Uterus (tissue), 4 donors: ENCODE measurements around the gene TNFRSF9. TPM values are rescaled to one million over a fixed set of nuclear protein-coding genes. Genes with fewer than 3 reads are reported as not detected.

Experiments used
- DNase-seq, 2 donors: peaks; one replicate each; pipeline ENCODE4 v3.0.0-alpha.2; 2019 to 2020
- H3K27ac ChIP-seq, 2 donors: fragments of 200-600 bp; sonication (generic); 1 replicate in 1 of 2; 2 replicates in 1 of 2; pipeline ENCODE4 v1.5.1; 2016 to 2018
- H3K27me3 ChIP-seq, 2 donors: fragments of 200-600 bp; sonication (generic); one replicate each; pipeline ENCODE4 v1.5.1; 2018 to 2019; ENCODE audit warnings: control low read depth in 1 of 2
- H3K36me3 ChIP-seq, 2 donors: fragments of 200-600 bp; sonication (generic); one replicate each; pipeline ENCODE4 v1.5.1; 2019; ENCODE audit warnings: control low read depth in 1 of 2
- H3K4me1 ChIP-seq, 2 donors: fragments of 200-600 bp; sonication (generic); one replicate each; pipeline ENCODE4 v1.5.1; 2018 to 2019; ENCODE audit warnings: control low read depth in 1 of 2
- H3K4me3 ChIP-seq, 2 donors: fragments of 200-600 bp; sonication (generic); 1 replicate in 1 of 2; 2 replicates in 1 of 2; pipeline ENCODE4 v1.5.1; 2018 to 2019; ENCODE audit warnings: mild to moderate bottlenecking in 1 of 2
- H3K9me3 ChIP-seq, 2 donors: fragments of 200-600 bp; sonication (generic); one replicate each; pipeline ENCODE4 v1.5.1; 2019; ENCODE audit warnings: control low read depth in 1 of 2
- POLR2A ChIP-seq, 2 donors: fragments of 450-650 bp; IDR thresholded peaks; one replicate each; pipeline ENCODE4 v1.6.1; 2016; ENCODE audit warnings: antibody characterized with exemption in 2 of 2, mild to moderate bottlenecking in 1 of 2, moderate library complexity in 1 of 2
- intact Hi-C: fragments of 100-400 bp; cut with DNase I; formaldehyde crosslinking; loops from one replicate; pipeline ENCODE4 v1.15.1; 2023; ENCODE audit warnings: low total_unique reads
- total RNA-seq, 4 donors: library from RNA; depleted of rRNA in 3 of 4; stranded (reverse); fragments of >200 nt in 3 of 4; gene quantifications; one replicate each; pipeline versions ENCODE4 v1.1.0 to v1.2.4, GENCODE V29; 2014 to 2023
- TF ChIP-seq, protein P1 (sequence below), 4 experiments: fragments of 200-600 bp in 2 of 4; fragments of 450-650 bp in 2 of 4; sonication (generic) in 2 of 4; IDR thresholded peaks; one replicate each; pipeline ENCODE4 v1.5.1; 2016 to 2019; ENCODE audit warnings: antibody characterized with exemption in 4 of 4, mild to moderate bottlenecking in 2 of 4, moderate library complexity in 1 of 4
- donor health status: DM: yes; HTN: yes; CAD: no.

Gene TNFRSF9
- total RNA-seq, 4 donors from 2014 or later: not detected

DNA sequence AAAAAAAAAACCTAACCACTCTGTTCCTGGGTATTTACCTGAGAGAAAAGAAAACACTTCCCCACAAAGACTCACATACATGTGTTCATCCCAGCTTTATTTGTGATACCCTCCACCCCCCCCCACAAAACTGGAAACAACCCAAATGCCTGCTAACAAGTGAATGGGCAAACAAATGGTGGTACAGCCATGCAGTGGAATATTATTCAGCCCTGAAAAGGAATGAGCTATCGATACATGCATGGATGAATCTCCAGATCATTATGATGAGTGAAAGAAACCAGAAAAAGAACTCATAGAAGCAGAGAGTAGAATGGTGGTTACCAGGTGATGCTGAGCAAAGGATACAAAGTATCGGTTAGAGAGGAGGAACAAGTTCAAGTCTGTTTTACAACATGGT lies 49.8 kb downstream of the TNFRSF9 start:
- Histone ChIP-seq H3K4me3 (no peak overlapping the region), H3K9me3 (no peaks in the 10 kb centered on the region), H3K36me3 (no peaks in the 10 kb centered on the region), H3K4me1 (no peaks in the 10 kb centered on the region), H3K27ac (no peak overlapping the region), H3K27me3 (no peaks in the 10 kb centered on the region)
- TF ChIP-seq, protein P1, sequence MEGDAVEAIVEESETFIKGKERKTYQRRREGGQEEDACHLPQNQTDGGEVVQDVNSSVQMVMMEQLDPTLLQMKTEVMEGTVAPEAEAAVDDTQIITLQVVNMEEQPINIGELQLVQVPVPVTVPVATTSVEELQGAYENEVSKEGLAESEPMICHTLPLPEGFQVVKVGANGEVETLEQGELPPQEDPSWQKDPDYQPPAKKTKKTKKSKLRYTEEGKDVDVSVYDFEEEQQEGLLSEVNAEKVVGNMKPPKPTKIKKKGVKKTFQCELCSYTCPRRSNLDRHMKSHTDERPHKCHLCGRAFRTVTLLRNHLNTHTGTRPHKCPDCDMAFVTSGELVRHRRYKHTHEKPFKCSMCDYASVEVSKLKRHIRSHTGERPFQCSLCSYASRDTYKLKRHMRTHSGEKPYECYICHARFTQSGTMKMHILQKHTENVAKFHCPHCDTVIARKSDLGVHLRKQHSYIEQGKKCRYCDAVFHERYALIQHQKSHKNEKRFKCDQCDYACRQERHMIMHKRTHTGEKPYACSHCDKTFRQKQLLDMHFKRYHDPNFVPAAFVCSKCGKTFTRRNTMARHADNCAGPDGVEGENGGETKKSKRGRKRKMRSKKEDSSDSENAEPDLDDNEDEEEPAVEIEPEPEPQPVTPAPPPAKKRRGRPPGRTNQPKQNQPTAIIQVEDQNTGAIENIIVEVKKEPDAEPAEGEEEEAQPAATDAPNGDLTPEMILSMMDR (IDR thresholded peaks at IDR 0.05): no peak
- no peak for TF ChIP-seq POLR2A (IDR thresholded peaks at IDR 0.05)
- intact Hi-C loops: no loop called here
- no peak for DNase-seq

DNA sequence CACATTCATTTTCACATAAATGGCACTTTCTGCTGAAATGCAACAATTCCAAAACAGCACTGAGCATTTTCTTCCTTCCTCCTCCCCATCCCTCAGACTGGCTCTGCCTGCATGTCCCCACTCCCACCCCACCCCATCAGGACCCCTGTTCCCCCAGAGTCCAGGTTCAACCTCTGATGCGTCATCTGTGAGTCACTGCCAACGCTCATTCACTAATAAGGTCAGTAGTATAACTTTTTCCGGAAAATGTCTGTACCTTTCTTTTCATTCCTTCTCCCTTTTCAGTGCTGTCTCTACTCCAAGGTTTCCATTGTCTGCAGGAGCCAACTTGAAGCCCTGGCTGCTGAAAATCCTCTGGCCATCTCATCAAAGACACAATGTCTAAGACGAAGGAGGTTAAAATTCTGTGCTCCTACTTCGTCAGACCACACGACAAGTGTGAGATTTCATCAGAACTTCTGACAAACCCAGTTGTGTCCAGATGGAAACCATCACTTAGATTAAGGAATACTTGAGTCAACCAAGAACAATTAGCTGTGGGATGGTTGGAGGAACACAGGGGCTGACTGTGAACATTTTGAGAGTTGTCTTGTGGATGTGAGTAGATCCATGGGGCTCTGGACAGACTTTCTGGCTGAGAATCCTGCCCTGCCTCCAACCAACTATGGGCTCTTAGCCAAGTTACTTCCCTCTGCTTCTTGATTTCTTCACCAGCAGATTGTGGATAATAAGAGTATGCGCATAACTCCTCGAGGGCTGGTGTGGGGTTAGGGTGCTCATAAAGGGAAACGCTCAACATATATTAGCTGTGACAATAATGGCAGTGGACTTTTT lies 52.2 kb downstream of the TNFRSF9 start:
- TF ChIP-seq, protein P1 (IDR thresholded peaks at IDR 0.05): no peak
- TF ChIP-seq POLR2A (IDR thresholded peaks at IDR 0.05): no peak
- H3K9me3 ChIP-seq: no peaks in the 10 kb centered on the region
- H3K36me3 ChIP-seq: no peaks in the 10 kb centered on the region
- no peaks in the 10 kb centered on the region for H3K4me1 ChIP-seq
- no peak overlapping the region for H3K27ac ChIP-seq
- intact Hi-C loops: no loop called here
- no peaks in the 10 kb centered on the region for H3K27me3 ChIP-seq
- no peak overlapping the region for H3K4me3 ChIP-seq
- DNase-seq: no peak

DNA sequence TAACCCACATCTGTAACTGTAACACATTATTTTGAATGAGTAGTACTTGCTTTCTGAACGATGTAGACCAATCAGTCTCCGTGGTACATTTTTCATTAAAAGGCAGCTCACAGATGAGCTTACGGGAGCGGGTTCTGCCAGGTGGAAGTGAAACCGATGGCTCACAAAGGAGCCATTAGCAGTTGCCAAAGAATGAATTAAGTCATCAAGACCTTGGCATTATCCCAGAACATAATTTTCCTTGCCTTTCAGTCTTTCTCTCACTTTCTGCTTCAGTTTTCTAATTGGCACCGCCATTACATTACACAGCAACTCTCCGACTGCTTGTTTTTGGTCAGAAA lies 54.3 kb downstream of the TNFRSF9 start:
- no peak for DNase-seq

DNA sequence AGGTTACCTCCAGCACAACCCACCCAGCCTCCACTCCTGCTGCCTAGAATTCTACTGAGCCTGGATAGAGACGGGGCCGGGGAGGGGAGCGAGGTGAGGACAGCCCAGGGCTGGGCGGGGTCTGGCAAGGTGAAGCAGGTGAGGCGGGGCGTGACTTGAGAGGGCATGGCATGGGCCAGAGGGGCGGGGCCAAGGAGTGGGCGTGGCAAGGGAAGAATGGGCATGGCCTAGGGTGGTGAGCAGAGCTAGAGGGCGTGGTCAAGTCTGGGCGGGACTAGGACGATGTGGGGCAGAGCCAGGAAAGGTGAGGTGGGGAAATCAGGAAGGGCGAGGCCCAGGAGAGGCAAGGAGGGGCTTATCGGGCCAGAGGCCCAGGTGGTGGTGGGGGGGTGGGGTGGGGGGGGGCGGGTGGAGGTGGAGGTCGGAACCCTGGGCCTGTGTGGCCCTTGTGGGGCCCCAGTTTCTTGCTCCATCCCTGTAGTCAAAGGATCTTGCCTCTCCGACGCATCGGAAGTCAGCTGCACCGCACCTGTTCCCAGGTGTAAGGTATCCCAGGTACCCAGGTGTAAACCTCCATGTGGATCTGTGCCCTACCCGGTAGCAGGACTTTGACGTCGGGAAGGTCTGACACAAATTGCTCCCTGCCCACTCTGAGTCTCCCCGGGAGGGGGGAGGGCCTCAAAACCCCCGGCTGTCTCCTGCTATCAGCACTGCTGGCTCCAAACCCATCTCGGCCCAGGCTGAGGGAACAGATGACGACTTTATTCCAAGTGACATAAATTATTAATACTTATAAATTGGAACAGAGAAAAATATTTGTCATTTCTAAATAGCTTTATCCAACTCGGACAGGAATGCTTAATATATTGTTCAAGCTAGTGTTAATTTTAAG lies 54.9 kb downstream of the TNFRSF9 start:
- Histone ChIP-seq H3K27me3 (no peaks in the 10 kb centered on the region), H3K27ac (no peak overlapping the region), H3K9me3 (no peaks in the 10 kb centered on the region), H3K4me1 (no peaks in the 10 kb centered on the region), H3K4me3 (no peak overlapping the region), H3K36me3 (no peaks in the 10 kb centered on the region)
- TF ChIP-seq, protein P1 (IDR thresholded peaks at IDR 0.05): no peak
- TF ChIP-seq POLR2A (IDR thresholded peaks at IDR 0.05): no peak
- intact Hi-C loops: no loop called here
- peak in 1 of 2 donors; percentile 20 for DNase-seq

More for the DNA sequence above, 54.3 kb downstream of the TNFRSF9 start:
- no peaks in the 10 kb centered on the region for H3K9me3 ChIP-seq
- H3K27ac ChIP-seq: no peak overlapping the region
- H3K36me3 ChIP-seq: no peaks in the 10 kb centered on the region
- no peaks in the 10 kb centered on the region for H3K4me1 ChIP-seq
- H3K27me3 ChIP-seq: no peaks in the 10 kb centered on the region
- H3K4me3 ChIP-seq: no peak overlapping the region
- TF ChIP-seq, protein P1 (IDR thresholded peaks at IDR 0.05): no peak
- TF ChIP-seq POLR2A (IDR thresholded peaks at IDR 0.05): no peak
- intact Hi-C loops: no loop called here

DNA sequence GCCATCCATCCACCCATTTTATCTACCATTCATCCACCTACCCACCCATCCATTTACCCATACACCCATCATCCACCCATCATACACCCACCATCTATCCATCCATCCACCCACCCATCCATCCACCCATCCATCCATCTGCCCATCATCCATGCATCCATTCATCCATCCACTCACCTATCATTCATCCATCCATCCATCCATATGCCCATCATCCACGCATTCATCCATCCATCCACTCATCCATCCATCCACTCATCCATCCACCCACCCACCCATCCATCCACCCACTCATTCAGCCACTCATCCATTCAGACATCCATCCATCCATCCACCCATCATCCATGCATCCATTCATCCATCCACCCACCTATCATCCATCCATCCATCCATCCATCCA lies 55.9 kb downstream of the TNFRSF9 start:
- no peak for DNase-seq
- Histone ChIP-seq H3K4me1 (no peaks in the 10 kb centered on the region), H3K27me3 (no peaks in the 10 kb centered on the region), H3K36me3 (no peaks in the 10 kb centered on the region), H3K27ac (no peak overlapping the region), H3K4me3 (no peak overlapping the region), H3K9me3 (no peaks in the 10 kb centered on the region)
- intact Hi-C loops: no loop called here
- no peak for TF ChIP-seq POLR2A (IDR thresholded peaks at IDR 0.05)
- TF ChIP-seq, protein P1 (IDR thresholded peaks at IDR 0.05): no peak
